NCI-H2227 (cell line): Measurements from ENCODE around the gene PHTF2.

Source experiments
- DNase-seq: peaks from one replicate; lab custom pipeline; 2025; ENCODE audit not compliant: unreplicated experiment; lab: John Stamatoyannopoulos, UW

The PHTF2 gene

DNA sequence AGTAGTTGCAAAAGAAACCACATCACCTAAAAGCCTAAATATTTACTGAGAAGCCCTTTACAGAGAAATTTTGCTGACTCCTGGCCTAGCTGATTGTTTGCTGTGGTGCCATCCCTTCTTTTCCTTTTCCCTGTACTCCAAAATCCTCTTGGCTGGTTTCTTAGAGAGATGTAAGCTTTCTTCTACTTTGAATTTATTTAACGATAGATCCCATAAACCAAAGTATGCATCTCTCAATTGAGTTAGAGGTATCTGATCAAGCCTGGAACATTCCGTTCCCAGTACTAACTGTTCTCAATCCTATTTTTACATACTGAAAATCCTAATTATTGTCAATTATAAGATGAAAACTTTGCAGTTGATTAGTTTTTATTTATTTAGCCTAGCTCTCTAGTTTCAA, 6.6 kb upstream of the PHTF2 start:
- no peak for DNase-seq

DNA sequence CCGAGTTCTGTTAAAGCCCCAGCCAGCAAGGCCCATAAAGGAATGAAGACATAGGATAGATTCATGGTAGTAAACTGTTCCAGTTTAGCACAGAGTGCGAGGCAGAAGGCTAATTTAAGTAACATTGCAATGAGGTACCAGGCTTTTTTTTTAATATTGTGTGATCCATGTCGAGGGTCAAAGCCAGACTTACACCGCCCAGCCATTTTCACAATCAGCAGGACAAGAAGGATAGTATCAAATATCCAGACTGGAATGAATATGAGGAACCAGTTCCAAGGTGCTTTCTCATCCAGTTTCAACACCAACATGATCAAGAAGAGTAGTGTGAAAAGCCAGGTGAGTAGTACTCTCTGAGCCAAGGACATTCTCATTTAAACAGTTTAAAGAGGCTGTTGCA, 4.6 kb upstream of the PHTF2 start:
- DNase-seq: no peak

GRCh38 chr7:77796109-77796508, 2.5 kb upstream of the PHTF2 start:
- no peak for DNase-seq

GRCh38 chr7:77796960-77797359, 1.6 kb upstream of the PHTF2 start:
- DNase-seq: no peak

DNA sequence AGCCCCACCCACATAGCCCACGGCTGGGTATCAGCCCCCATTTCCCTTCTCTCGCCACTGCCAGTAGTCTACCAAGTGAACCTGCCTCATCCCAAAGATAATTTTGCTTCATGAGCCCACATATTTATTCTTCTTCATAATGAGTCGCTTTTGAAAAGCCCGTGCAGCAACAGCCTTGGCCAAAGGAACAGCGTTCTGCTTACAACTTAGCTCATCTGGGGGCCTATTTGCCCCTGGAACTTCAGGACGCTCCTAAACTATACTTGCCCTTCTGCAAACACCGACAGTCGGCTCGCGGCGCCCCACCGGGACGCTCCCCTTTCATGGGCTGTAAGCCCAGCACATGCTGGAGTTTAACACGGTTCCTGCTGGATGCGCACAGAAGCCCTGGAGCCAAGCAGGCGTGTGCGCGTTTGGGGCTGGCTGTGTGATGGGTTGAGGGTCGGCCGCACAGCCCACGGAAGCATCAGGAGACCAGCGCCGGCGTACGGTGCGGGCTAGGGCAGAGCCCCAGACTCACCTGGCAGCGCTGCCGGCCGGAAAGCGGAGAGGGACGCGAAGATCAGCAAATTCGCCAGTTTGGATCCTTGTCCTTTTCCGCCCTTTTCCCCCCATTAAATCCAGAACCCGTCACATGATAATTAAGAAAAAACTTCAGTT, 709 bp upstream of the PHTF2 start:
- DNase-seq: peak; percentile 85

DNA sequence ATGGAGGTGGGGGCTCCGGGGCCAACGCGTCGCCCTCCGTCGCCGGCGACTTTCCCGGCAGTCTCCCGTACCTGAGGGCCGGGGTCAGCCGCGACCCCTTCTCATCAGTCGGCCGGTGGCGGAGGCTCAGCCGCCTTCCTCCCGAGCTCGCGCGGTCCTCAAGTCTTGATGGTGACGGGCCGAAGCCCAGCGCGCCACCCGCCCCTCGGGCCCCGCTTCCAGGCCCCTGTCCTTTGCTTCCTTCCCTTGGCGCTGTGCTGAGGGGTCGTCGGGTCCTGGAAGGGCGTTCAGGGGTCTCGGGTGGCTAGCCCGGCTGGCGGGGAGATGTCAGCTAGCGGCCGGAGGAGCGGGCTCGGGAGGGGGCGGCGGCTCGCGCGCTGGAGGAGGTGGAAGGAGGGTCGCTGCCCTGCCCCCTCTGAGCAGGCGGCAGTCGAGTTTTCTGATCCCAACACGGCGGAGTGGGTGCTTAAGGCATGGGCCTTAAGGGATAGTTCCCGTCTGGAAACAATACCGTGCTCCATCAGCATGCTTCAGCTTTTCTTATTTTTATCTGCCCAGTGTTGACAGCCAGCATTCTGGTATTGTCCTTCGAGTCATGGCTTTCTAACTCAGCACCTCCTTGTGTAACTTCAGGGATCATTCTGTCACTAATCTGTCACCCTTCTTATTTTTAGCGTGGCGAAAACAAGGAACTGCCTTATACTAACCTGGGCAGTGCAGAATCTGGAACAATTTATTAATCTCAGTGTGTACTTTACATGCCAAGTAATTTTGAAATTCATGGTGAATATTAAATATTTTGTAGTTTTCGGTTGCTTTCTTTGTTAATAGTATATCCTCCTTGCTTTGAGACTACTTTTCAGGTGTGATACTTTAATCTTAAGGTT, 748 bp downstream of the PHTF2 start:
- peak; percentile 65 for DNase-seq

GRCh38 chr7:77800158-77800557, 1.6 kb downstream of the PHTF2 start:
- no peak for DNase-seq

DNA sequence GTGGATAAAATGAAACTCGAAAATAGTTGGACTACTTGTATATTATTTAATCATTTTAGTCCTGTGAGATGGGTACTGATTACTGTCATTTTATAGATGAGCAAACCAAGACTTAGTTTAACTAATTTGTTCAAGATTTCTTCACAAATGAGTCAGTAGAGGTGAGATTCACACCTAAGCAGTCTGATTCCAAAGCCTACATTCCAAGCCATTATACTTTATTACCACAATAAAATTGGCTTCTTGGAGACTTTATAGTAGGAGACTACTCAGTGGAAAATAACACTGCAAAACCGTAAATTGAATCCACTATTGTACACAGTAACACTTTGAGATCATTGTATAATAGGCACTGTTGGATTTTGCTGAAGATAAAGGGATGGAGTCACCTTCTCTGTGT, 2.2 kb downstream of the PHTF2 start:
- DNase-seq: no peak

DNA sequence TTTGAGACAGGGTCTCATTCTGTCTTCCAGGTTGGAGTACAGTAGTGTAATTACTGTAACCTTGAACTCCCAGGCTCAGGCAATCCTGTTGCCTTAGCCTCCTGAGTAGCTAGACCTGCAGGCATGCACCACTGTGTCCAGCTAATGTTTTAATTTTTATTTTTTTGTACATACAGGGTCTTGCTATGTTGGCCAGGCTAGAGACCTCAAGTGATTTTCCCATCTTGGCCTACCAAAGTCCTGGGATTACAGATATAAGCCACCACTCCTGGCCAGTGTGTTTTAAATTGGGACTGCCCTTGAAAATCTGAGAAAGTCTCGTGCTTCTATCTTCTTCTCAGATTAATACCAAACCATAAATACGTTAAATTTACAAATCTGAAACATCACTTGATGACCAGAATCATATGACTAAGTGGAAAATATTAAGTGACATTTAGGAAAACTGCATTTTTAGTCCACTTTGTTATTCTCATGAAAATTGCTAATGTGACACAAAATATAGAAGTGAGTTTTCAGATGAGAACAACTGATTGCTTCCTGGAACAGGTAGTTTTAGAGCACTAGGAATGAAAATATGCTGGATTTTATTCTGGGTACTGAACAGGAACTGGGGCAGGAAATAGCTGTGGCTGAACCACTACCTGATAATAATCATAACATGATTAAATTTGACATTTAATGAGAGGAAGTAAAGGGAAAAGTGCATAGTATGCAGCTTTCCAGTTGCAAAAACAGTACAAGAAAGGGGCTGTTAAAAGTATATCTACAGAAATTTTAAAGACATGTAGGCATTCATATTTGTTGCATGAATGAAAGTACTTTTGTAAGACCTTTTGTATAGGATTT, 4.2 kb downstream of the PHTF2 start:
- no peak for DNase-seq

- DNase-seq: no peak
Measured at GRCh38 chr7:77806425-77806824, 7.9 kb downstream of the PHTF2 start.

DNA sequence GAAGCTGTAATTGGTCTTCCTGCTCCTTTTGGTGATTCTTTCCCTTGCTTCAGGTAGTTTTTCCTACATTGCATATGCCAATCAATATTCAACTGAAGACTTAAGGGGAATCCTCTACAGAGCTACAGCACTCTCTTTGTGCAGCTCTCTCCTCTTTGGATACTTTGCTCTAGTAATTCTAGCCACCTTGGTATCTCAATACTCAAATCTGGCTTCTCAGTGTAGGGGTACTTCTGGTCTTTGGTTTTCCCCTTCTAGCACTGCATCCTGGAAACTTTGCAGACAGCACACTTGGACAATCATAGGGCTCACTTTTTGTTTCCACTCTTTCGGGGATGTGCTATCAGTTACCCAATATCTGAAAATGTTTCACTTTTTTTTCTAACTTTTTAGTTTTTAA, 9.9 kb downstream of the PHTF2 start:
- no peak for DNase-seq

DNA sequence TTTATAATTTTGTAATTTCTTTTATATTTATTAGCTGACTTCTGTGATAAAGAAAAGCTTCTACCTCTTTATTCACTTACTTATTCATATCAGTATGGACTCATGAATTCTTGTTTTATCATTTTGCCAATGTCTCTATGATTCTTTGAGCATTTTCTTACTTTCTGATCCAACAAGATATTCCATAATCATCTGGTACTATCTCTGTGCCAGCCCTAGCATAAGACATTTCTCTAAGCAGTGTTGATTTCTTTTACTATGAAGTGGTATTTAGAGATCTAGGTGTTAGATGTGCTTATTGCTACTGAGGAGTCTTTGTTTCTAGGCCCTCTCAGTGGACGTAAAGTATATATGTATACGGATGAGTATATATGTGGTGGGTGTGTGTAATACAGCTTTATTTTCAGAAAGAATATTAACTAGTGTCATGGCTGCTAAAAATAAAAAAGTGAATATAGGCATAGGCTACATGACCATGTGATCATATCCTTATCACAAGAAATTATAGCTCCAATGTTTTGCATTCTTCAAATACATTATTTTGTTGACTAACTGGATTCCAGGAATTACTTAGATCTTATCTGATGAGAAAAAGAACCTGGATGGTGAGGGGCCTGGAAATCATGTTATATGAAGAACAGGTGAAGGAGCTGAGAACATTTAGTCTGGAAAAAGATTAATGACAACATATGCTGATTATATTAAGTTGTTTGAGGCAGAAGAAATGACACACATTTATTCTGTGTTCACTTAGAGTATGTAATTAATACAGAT, 13.1 kb downstream of the PHTF2 start:
- DNase-seq: no peak

DNA sequence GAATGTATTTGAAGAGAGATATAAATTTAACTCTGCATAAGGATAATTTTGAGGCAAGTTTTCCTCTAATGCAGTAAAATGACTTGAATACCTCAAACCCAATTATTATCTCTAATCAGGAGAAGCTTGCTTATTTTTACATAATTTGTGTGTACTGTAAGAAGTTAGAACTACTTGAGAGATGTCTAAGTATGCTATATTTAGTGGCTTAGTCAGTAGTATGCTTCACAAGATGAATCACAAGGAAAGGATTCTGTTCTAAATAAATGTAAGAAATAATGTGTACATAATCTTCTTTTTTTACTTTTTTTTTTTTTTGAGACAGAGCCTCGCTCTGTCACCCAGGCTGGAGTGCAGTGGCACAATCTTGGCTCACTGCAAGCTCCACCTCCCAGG, 13.7 kb downstream of the PHTF2 start:
- no peak for DNase-seq

DNA sequence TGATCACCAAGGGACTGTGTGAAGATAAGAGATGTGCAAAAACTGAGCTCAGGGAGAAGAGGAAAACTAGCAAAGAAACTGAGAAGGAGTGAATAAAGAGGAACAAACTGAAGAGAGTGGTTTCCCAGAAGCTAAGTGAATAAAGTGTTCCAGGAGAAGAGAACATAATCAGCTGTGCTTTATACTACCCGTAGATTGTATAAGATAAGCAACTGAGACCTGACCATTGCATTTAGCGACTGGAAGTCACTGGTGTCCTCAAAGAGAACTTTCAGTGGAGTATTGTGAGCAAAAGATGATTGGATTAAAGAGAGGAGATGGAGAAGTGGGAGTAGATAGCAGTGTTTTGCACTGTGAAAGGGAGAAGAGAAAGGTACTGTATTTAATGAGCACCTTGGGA, 14.6 kb downstream of the PHTF2 start:
- no peak for DNase-seq

GRCh38 chr7:77819021-77819420, 20.4 kb downstream of the PHTF2 start:
- DNase-seq: no peak

DNA sequence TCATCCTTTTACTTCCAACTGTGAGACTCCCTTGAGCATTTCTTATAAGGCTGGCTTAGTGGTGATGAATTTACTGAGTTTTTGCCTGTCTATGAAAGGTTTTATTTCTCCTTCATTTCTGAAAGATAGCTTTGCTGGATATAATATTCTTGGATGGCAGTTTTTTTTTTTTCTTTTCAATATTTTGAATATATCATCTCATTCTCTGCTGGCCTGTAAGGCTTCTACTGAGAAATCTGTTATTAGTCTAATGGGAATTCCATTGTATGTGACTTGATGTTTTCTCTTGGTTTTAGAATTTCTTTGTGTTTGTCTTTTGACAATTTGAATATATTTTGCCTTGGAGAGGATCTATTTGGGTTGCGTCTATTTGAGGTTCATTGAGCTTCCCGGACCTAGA, 22.4 kb downstream of the PHTF2 start:
- DNase-seq: no peak

DNA sequence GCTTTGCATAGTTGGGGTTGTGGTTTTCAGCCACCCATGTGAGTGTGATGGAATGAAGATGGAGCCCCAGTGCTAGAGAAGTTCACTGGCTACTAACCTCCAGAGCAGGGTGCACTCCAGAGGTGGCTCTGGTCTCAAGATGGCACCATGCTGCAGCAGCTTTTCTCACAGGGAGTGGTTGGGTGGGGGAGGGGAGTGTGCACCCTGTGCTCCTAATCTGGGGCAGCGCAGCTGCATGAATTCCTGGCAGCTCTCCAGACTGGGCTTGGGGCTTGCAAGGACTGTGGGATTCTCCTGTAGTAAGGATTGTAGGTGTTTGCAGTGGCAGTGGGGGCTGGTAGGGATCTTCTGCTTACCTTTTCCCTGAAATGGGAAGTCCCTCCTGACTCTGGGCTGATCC, 23.7 kb downstream of the PHTF2 start:
- DNase-seq: no peak

- DNase-seq: no peak
Measured at GRCh38 chr7:77823787-77824186, 25.2 kb downstream of the PHTF2 start.

- no peak for DNase-seq
Measured at GRCh38 chr7:77824636-77825035, 26.1 kb downstream of the PHTF2 start.

DNA sequence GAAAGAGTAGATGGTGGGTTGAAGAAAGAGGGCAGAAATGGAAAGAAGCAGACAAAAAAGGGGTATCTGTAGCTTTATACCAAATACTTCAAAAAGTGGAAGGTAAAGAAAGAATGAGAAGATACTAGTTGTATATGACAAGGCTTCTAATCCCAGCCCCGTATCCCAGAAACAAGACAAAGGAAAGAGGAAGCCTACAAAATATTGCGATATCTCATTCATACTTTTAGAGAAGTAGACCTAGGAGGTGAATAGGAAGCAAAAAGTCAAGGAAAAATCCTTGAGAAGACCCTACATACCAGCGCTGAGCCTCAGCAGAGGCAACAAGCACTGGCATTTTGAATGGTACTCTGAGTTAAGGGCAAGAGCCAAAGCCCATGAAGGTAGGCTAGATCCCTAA, 26.6 kb downstream of the PHTF2 start:
- DNase-seq: no peak

GRCh38 chr7:77826300-77826699, 27.7 kb downstream of the PHTF2 start:
- no peak for DNase-seq
